GM12892 (cell line): ENCODE data around the gene SPATA33.
"Not testable (repeated sequence)": the region's sequence is repeated elsewhere in the genome, so short reads cannot be mapped to it uniquely, and the experiment has no call there.

Experiments used
- DNase-seq: peaks from one replicate; pipeline ENCODE4 v3.0.0; 2011; ENCODE audit not compliant: insufficient read length
- FAIRE-seq: peaks from 2 replicates; lab custom pipeline; 2011; peaks lifted over from hg19 to GRCh38; lab: Jason Lieb, UNC
- POLR2A ChIP-seq: IDR thresholded peaks from 2 replicates; pipeline ENCODE4 v1.6.1; 2011; ENCODE audit warnings: low read depth, low read length, control low read depth
- POLR2AphosphoS5 ChIP-seq: IDR thresholded peaks from 2 replicates; pipeline ENCODE4 v1.6.1; 2011; ENCODE audit warnings: low read depth, low read length, control low read depth
- TAF1 ChIP-seq: IDR thresholded peaks from 2 replicates; pipeline ENCODE4 v1.6.1; 2011; ENCODE audit warnings: low read depth, mild to moderate bottlenecking, control low read depth, low read length, borderline replicate concordance

SPATA33 gene

DNA sequence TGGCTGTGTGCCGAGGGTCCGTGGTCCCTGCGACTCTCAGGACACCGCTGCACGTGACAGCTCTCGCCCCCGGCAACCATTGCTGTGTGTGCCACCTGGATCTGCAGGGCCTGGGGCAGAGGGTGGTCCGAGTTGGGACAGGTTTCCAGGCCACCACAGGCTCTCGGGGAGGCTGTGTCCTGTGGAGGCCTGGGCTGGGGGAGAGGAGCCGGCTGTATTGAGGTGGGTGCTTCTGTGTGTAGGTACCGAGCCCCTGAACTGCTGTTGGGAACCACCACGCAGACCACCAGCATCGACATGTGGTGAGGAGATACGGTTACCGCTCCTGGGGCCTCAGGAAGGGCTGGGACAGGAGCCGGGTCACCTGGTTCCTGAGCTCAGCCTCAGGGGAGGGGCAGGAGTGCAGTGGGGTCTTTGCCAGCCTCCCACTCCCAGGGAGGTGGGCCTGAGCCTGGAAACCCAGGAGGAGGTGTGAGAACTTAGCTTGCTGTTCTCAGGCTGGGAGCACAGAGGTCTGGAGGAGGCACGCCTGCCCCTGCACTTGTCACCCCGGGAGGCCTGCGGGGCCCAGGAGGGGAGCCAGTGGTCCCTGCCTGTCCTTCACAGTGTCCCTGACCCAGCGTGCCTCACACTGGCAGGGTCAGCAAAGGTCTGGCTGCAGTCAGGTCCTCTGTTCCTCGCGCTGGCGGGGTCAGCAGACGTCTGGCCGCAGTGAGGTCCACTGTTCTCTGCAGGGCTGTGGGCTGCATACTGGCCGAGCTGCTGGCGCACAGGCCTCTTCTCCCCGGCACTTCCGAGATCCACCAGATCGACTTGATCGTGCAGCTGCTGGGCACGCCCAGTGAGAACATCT, 36.5 kb downstream of the SPATA33 start:
- TF ChIP-seq POLR2A (no peak), POLR2AphosphoS5 (no peak), TAF1 (no peak)
- DNase-seq (no peak), FAIRE-seq (no peak)

GRCh38 chr16:89694784-89695085, 37.1 kb downstream of the SPATA33 start:
- FAIRE-seq, DNase-seq: not testable (repeated sequence)

- DNase-seq (no peak), FAIRE-seq (no peak)
- 0 out of 2 replicates have a peak, but pooled peaks have one; percentile 11 for TF ChIP-seq POLR2A
- TF ChIP-seq POLR2AphosphoS5: no peak
Observed at GRCh38 chr16:89695086-89695874, 37.6 kb downstream of the SPATA33 start.

- FAIRE-seq (no peak), DNase-seq (no peak)
- TF ChIP-seq TAF1 (no peak), POLR2A (no peak), POLR2AphosphoS5 (no peak)
Observed at GRCh38 chr16:89695875-89696669, 38.4 kb downstream of the SPATA33 start.

DNA sequence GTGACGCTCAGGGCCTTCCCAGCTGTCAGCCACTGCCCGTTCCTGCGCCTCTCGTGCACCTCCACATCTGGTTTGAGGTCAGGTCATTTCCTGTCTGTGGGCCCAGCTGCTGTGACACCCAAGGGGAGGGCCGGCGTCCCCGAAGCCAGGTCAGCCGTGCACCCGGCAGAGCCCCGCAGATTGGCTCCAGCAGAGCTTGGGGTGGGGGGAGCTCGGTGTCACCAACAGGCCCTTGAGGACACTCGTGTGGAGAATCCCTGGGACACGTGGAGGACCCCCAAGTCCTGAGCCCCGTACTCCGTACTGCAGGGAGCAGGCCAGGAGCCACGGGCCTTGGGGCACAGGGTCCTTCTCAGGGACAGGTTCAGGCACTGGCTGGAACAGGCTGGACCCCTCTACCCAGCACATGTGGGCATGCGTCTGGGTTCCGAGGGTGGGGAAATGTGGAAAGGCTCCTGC, 39.1 kb downstream of the SPATA33 start:
- DNase-seq (peak; percentile 77), FAIRE-seq (no peak)
- no peak for TF ChIP-seq POLR2AphosphoS5
- no peak for TF ChIP-seq TAF1
- no peak for TF ChIP-seq POLR2A

DNA sequence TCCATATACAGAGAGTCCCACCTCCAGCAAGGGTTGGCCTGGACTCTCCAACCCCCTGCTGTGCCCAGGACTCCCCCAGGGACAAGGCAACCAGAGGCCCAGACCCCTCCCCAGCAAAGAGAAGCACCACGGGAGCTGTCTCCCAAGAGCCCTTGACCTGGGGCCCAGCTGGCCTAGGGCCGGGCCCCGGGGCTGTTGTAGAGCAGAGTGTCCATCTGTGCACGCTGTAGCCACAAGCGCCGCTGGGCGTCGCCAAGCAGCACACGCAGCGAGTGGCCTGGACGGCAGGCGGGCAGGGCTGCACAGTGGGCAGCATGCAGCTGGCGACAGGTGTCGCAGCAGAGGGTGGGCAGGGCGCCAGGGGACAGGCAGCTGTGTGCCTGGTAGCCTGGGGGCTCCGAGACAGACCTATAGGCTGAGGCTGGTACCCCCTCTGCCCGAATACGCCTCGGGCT, 39.6 kb downstream of the SPATA33 start:
- TF ChIP-seq TAF1 (no peak), POLR2AphosphoS5 (no peak), POLR2A (no peak)
- FAIRE-seq (no peak), DNase-seq (no peak)

DNA sequence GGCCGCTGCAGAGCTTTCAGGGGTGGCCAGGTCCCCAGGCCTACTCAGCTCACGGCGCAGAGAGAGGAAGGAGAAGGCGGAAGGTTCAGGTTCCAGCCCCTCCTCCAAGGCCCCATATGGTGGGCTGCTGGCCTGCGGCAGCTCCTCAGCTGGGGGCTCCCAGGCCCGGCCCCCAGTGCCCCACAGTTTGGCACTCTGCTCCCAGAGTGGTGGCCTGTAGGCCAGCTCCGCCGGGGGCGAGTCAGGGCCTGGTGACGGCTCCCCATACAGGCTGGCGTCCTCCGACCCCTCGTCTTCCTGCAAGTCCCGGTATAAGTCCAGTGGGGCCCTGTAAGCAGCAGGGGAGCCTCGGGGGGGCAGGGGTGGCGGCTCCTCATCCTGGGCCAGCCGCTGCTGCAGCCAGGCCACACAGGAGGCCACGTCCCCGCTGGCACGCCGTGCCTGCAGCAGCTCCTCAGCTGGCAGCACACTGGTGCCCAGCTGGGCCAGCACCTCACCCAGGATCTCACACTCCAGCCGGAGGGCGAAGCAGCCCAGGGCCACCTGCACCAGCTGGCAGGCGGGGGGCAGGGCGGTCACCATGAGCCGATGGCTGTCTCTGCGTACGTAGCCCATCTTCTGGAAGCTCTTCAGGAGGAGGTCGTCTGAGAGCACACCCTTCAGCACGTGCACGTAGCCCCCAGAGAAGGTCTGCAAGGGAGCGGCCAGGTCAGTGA, 40.1 kb downstream of the SPATA33 start:
- DNase-seq: no peak
- no peak for FAIRE-seq
- TF ChIP-seq TAF1 (no peak), POLR2A (no peak), POLR2AphosphoS5 (no peak)

DNA sequence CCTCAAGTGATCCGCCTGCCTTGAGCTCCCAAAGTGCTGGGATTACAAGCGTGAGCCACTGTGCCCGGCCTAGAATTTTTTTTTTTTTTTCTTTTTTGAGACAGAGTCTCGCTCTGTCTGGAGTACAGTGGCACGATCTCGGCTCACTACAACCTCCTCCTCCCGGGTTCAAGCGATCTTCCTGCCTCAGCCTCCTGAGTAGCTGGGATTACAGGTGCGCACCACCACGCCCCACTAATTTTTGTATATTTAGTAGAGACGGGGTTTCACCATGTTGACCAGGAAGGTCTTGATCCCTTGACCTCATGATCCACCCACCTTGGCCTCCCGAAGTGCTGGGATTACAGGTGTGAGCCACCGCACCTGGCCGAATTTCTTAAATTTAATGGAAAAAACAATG, 41.1 kb downstream of the SPATA33 start:
- not testable (repeated sequence) for DNase-seq, FAIRE-seq

DNA sequence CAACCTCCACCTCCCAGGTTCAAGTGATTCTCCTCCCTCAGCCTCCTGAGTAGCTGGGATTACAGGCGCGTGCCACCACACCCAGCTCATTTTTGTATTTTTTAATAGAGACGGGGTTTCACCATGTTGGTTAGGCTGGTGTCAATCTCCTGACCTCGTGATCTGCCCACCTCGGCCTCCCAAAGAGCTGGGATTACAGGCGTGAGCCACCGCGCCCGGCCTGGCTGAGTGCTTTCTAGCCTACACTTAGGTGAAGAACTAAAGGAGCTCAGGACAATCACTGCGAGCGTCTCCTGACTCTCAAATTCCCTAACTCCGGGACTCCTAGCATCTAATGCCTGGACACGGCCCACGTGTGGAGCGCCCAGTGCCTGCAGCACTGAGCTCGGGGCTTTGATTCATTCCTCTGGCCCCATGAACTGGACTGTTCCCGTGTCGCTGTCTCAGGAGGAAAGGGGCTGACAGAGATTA, 42.0 kb downstream of the SPATA33 start:
- not testable (repeated sequence) for FAIRE-seq, DNase-seq

DNA sequence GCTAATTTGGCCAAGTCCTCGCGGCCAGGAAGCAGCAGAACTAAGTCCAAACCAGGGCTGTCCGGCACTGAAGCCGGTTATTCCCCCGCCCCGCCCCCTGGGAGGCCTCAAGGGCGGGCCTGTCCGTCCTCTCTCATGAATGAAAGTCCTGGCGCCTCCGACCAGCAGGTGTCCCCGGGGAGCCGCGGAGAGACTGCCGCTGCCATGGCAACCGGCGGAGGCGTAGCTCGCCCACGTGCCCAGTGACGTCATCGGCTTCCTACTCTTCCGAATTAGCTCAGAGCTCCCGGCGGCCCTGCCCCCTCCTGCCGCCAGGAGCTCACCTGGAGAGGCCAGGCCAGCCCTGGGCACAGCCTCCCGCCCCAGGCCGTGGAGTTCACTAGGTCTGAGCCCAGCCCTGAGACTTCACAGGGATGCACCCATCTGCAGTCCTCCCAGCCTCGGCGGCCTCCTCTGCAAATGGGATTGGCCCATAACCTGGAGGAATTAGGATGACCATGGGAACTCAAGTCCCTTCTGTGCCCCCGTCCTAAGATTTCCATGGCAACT, 42.5 kb downstream of the SPATA33 start:
- DNase-seq: peak; percentile 96
- FAIRE-seq: peak; percentile 97

DNA sequence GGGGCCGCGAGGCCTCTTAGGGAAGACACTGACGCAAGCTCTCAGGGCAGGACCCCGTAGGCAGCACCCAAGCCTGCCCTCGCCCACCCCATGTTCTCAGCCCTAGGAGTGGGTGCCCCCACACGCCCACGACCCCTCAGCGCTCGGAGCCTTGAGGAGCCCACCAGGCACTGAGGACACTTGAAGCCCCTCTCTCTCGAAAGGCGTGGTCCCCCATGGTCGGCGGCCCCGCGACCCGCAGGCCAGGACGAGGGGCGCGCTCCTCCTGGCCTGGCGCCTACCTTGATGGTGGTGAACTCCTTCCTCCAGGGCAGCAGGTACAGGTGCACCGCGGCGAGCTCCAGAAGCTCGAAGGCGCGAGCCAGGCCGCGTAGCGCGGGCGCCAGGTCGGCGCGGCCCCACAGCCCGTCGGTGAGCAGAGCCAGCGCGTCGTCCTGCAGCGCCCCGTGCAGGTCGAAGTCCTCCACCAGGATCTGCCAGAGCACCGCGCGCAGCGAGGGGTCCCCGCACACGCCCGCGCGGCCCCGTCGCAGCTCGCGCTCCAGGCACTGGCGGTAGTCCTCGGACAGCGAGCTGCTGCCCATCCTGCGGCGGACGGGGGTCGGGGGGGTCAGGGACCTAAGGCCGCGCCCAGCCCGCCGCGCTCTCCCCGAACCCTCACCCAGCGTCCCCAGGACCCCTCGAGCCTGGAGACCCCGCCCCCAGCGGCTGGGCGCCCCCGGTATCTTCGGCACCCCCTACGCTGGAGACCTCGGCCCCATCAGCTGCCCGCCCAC, 43.2 kb downstream of the SPATA33 start:
- DNase-seq: no peak
- TF ChIP-seq POLR2AphosphoS5: no peak
- no peak for TF ChIP-seq TAF1
- TF ChIP-seq POLR2A: no peak
- peak; percentile 82 for FAIRE-seq

More for the DNA sequence above, 42.5 kb downstream of the SPATA33 start:
- TF ChIP-seq TAF1 (no peak), POLR2A (no peak), POLR2AphosphoS5 (no peak)
